Lower leg skin (tissue), 4 donors: Measurements from ENCODE around the gene RAB21. TPM values are rescaled to one million over a fixed set of nuclear protein-coding genes. Genes with fewer than 3 reads are reported as not detected.

Experiments used
- DNase-seq, 2 donors: peaks; one replicate each; pipeline ENCODE4 v3.0.0-alpha.2; 2019; ENCODE audit warnings: low spot score in 2 of 2
- H3K4me3 ChIP-seq: fragments of 200-600 bp; sonication (generic); 2 replicates; pipeline ENCODE4 v1.5.1; 2017; ENCODE audit warnings: mild to moderate bottlenecking, low read depth; ENCODE audit not compliant: poor library complexity, severe bottlenecking
- POLR2A ChIP-seq, 2 donors: fragments of 450-650 bp; IDR thresholded peaks; one replicate each; pipeline ENCODE4 v1.6.1; 2016 to 2017; ENCODE audit warnings: antibody characterized with exemption in 2 of 2, mild to moderate bottlenecking in 1 of 2, moderate library complexity in 1 of 2
- WGBS, 2 donors: methylation state at CpG; one replicate each; pipeline ENCODE4 v1.1.5; 2018; 5-methylcytosine and 5-hydroxymethylcytosine counted together
- intact Hi-C: fragments of 100-400 bp; cut with DNase I; formaldehyde crosslinking; loops from one replicate; pipeline ENCODE4 v1.15.0; 2023; ENCODE audit warnings: low total_unique reads
- total RNA-seq, 4 donors: library from RNA; depleted of rRNA; stranded (reverse); fragments of >200 nt; gene quantifications; one replicate each; pipeline ENCODE4 v1.1.0, GENCODE V29; 2016
- TF ChIP-seq, protein P1 (sequence below), 3 donors: fragments of 450-650 bp; IDR thresholded peaks; one replicate each; pipeline ENCODE4 v1.5.1; 2016; ENCODE audit warnings: antibody characterized with exemption in 3 of 3, mild to moderate bottlenecking in 3 of 3, moderate library complexity in 2 of 3

Gene RAB21
- total RNA-seq, 4 donors from 2014 or later = 34.2 to 51.8 (median 39.1) TPM

DNA sequence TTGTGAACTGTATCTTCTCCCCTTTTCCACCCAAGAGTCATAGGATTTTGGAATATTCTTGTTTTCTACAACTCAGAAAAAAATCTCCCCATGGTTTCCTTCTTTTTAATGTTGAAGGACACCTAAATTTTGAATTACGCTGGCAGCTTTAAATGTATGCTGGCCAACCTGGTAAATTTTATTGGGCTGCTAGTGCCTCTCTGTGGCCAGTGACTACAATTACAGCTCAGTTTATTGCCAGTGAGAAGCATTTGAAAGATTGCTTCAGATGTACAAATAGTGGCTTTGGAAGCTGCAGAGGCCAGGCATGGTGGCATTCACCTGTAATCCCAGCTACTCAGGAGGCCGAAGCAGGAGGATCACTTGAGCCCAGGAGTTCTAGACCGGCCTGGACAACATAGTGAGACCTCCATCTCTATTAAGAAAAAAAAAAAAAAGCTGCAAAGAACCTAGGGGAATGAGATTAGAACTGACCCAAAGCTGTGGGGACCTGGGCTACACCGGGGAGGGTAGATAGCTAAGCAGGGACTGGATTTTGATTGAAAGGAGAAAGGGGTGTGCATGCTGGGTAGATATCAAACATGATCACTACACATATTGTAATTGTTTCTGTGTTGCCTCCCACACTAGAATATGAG lies 7.6 kb upstream of the RAB21 start:
- intact Hi-C loops = loop anchor here (10.0 kb wide), 2 partner anchors 92 to 332 kb away; no protein-coding TSS in a partner anchor
- TF ChIP-seq, protein P1, sequence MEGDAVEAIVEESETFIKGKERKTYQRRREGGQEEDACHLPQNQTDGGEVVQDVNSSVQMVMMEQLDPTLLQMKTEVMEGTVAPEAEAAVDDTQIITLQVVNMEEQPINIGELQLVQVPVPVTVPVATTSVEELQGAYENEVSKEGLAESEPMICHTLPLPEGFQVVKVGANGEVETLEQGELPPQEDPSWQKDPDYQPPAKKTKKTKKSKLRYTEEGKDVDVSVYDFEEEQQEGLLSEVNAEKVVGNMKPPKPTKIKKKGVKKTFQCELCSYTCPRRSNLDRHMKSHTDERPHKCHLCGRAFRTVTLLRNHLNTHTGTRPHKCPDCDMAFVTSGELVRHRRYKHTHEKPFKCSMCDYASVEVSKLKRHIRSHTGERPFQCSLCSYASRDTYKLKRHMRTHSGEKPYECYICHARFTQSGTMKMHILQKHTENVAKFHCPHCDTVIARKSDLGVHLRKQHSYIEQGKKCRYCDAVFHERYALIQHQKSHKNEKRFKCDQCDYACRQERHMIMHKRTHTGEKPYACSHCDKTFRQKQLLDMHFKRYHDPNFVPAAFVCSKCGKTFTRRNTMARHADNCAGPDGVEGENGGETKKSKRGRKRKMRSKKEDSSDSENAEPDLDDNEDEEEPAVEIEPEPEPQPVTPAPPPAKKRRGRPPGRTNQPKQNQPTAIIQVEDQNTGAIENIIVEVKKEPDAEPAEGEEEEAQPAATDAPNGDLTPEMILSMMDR (IDR thresholded peaks at IDR 0.05) = no peak
- TF ChIP-seq POLR2A (IDR thresholded peaks at IDR 0.05) = no peak
- peak in 1 of 2 donors; percentile 35 for DNase-seq
- 25 to 26% methylated on average over 4 of the region's 4 CpGs for WGBS, 2 donors
- no peak overlapping the region for H3K4me3 ChIP-seq

DNA sequence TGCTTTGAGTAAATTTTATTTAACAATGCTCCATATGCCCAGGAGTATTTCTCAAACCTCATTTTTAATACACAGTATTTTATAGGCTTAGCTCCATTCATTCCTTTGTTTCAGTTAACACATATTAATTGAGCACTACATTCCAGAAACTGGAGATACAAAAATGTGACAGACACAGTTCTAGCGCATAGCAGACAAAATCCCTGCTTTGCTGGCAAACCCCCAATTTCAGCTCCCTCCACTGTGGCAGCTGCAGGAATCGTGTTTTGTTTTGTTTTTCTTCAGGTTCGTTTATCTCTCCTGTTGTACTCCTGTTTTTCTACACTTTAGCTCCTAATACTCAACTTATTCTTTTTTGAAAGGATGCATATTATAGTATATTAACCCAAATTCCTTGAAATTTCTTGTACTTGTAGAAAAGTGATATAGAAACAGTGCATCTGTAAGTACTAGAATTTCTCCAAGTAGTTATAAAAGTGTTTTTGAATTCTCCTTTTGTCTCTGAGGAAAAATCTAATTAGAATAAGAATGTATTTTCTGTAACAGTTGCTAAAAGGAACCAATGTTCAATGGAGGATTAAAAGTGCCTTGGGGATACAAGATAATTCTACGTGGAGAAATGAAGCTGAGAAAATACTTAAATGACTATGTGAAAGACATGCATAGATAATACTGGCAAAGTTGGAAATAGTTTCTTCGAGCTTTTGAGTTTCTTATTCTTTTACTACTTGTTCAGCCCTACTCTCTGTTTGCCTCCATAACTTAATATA lies 6.4 kb upstream of the RAB21 start:
- no peak overlapping the region for H3K4me3 ChIP-seq
- no peak for DNase-seq
- intact Hi-C loops = loop anchor here (10.0 kb wide), 2 partner anchors 93 to 333 kb away; no protein-coding TSS in a partner anchor
- 66 to 72% methylated on average over 5 of the region's 5 CpGs for WGBS, 2 donors
- TF ChIP-seq, protein P1 (IDR thresholded peaks at IDR 0.05) = no peak
- no peak for TF ChIP-seq POLR2A (IDR thresholded peaks at IDR 0.05)

DNA sequence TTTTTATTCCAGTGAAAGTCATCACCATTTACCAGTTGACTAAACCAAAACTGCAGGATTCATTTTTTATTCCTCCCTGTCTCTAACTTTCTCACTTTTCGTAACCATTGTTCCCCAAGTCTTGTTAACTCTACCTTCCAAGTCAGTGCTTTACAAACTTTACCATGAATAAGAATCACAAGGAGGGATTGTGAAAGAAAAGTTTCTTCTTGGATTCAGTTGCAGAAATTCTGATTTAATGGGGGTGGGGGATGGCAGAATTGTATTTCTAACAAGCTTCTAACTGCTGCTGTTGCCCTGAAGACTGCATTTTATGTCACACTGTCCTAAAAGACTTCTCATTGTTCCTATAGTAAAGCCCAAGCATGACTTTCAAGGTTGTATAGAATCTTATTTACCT lies 5.0 kb upstream of the RAB21 start:
- TF ChIP-seq POLR2A (IDR thresholded peaks at IDR 0.05) = no peak
- H3K4me3 ChIP-seq = no peak overlapping the region
- intact Hi-C loops = loop anchor here (10.0 kb wide), 2 partner anchors 95 to 335 kb away; no protein-coding TSS in a partner anchor
- 94 to 97% methylated on average over 1 of the region's 1 CpG for WGBS, 2 donors
- no peak for DNase-seq

DNA sequence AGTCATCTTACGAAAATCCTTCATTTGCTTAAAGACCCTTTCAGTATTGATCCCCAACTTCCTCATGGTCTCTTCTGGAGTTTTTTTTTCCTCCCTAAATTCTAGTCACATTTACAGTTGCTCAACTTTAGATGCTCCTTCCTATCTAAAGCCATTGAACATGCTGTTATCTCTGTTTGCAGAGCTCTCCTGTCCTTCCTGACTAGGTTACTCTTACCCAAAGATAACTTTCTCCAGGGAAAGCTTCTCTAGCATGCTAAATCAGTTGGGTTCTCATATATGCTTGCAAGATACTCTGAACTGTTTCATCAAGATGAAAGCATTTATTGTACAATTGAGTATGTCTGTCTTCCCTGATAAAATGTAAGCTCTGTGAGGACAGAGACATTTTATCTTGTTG lies 1.8 kb upstream of the RAB21 start:
- H3K4me3 ChIP-seq = no peak overlapping the region
- no peak for DNase-seq
- TF ChIP-seq POLR2A (IDR thresholded peaks at IDR 0.05) = no peak
- TF ChIP-seq, protein P1 (IDR thresholded peaks at IDR 0.05) = no peak
- intact Hi-C loops = no loop called here
- WGBS, 2 donors = 89 to 90% methylated on average over 1 of the region's 1 CpG

DNA sequence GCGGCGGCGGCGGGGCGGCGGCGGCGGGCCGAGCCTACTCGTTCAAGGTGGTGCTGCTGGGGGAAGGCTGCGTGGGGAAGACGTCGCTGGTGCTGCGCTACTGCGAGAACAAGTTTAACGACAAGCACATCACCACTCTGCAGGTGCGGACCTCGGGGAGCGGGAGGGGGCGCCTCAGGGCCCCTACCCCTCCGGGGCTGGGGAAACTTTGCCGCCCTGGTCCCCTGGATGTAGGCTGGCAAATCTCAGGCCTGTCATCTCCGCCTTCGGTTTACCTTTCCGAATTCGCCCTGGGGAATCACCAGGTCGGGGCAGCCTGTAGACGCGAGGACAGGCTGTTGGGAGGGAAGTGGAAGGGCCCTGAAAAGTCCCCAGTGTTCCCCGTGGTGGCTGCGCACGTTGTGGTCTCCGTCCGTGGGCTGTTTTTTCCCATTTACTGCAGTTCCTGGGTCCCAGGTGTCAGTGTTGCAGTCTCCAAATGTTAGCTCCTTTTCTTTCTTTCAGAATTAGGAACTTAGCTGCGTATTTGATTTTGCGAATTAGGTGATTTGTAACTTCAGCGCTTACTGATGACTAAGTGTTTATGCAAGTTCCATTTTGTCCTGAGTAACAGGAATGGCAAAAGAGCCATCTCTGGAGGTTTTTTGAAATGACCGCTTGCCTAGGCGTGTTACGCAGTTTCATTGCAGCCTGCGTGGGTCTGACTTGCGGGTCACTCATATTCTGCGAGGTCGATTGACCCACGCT lies 656 bp downstream of the RAB21 start:
- intact Hi-C loops = no loop called here
- DNase-seq = peak; percentile 32 to 91
- 1% methylated on average over 26 to 43 of the region's 45 CpGs for WGBS, 2 donors

More for the DNA sequence above, 656 bp downstream of the RAB21 start:
- H3K4me3 ChIP-seq = peak overlapping the region; percentile 68
- no peak for TF ChIP-seq POLR2A (IDR thresholded peaks at IDR 0.05)
- TF ChIP-seq, protein P1 (IDR thresholded peaks at IDR 0.05) = no peak
